ENCODE data around the gene LRPPRC.

Gene LRPPRC

DNA sequence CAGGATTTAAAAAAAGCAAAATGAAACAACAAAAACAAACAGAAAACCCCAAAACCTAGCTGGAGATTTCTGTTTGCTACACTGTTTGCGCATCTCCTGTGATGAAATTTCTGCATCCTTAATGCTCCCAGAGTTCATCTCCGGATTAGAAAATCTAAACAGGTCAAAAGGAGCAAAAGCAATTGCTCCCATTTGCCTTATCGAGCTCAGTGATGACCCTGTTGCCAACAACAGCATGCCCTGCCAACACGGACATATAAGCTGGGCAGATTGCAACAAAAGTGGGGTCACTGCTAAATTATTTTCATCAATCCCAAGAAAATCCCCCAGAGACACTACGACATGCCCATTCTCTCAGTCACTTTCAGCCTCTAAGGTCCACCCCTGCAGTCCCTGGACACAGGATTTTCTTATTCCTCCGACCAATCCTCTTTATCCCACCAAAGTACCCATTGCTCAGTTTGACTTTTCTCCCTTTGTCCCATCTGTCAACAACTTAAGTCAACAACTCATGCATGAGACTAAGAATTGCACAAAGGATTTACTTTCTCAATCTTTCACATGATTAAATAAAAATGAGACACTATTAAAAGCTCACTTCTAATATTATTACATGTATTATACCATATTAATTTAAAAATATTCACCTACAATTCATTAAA lies 89.2 kb downstream of the LRPPRC start:
- no peak for DNase-seq (ENCODE audit: low read depth)

GRCh38 chr2:43905871-43906270 lies 89.9 kb downstream of the LRPPRC start:
- no peak for DNase-seq (ENCODE audit: low read depth)

- DNase-seq (ENCODE audit: low read depth): no peak
Measured at GRCh38 chr2:43905371-43905803, 90.4 kb downstream of the LRPPRC start.

GRCh38 chr2:43899589-43899988 lies 96.2 kb downstream of the LRPPRC start:
- no peak for DNase-seq (ENCODE audit: low read depth)

DNA sequence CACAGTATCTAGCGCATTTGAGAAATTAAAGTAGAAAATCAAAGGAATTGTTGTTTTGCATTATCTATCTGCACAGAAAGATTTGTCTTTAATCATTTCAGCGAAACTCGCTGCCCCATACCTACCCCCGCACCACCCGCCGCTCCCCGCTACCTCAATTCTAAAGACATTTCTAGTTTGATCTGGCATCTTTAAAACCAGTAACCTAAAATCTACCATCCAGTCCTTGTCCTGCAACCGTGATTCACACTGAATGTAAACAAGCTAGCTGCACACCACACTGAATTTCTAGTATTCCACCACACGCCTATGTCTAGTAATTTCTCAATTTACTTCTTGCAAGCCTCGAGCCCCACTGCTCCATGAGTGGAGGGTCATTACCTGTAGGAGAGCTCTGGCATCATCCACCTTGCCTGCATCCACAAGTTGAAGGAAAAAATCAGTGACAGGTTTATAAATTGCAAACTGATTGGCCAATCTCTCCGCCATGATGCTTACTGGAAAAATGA lies 96.9 kb downstream of the LRPPRC start:
- no peak for DNase-seq (ENCODE audit: low read depth)

GRCh38 chr2:43898134-43898837 lies 97.5 kb downstream of the LRPPRC start:
- DNase-seq (ENCODE audit: low read depth): peak; percentile 14

DNA sequence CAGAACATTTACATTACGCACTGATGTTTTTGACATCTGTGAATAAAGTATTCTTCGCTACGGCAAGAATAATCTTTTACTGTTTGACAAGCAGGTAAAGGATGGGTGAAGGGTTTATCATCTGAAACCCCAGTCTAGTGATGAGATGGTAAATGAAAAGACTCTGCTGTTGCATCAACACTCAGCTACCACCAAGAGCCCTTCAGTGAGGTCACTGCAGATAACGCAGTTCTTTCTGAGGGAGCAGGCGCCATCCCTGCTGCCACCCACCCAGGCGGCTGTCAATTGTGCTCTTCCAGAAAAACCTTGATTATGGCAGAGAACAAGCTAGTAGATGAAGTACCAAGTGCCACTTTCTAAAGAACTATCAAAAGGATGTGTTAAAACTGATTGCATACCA lies 98.3 kb downstream of the LRPPRC start:
- DNase-seq (ENCODE audit: low read depth): no peak

DNA sequence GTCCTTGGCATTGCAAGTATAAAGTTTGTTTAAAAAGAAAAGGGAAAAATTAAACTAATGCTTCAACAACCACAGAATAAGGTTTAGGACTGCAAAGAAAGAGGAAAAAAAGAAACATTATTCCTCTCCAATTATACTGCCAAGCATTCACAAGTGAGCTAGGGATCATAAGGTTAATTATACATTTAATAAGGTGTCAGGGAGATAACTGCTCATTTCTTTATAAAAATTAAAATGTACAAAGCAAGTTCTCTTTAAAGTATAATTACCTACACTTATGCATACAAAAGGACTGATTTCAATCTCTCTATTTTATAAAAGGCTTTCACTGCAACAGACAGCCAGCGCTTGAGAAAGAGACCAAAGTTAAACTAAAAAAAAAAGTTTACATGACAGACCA lies 98.9 kb downstream of the LRPPRC start:
- DNase-seq (ENCODE audit: low read depth): no peak

- no peak for DNase-seq (ENCODE audit: low read depth)
Measured at GRCh38 chr2:43894743-43895142, 101.0 kb downstream of the LRPPRC start.

DNA sequence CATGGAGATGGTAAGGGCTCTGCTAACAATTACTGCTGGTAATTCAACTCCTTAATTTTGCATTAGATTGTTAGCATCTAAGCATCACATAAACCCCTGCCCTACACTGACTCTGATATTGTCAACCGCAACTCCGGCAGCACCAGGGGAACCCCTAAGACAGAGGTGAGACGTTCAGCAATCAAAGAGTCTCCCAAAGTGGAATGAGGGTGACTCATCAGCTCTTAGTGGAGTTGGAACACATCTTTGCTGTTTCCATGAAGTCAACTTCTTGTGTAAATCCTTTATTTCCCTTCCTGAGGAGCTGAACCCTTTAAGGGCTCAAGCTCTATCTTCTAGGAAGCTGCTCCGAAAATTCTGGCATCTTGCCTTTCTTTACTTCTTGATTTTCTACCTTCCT lies 104.9 kb downstream of the LRPPRC start:
- peak; percentile 21 for DNase-seq (ENCODE audit: low read depth)

DNA sequence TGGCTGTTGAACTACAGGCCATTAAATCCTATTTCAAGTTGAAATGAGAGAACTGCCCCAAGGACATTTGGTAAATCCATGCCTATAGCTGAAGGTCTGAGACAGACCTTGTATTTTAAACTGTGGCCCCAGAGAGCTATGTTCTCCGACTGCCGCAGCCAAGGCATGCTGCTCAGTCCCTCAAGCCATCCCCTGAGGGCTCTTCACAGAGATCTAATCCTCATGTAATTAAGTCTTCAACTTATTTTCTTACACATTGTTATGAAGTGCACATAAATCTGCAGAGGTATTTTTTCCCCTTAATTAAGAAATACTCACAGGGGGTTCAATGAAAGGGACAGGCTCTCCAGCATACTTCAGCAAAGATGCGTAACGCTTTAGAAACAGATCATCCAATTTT lies 106.4 kb downstream of the LRPPRC start:
- no peak for DNase-seq (ENCODE audit: low read depth)

- DNase-seq (ENCODE audit: low read depth): no peak
Measured at GRCh38 chr2:43887176-43887575, 108.6 kb downstream of the LRPPRC start.

- no peak for DNase-seq (ENCODE audit: low read depth)
Measured at GRCh38 chr2:43885132-43885632, 110.6 kb downstream of the LRPPRC start.

DNA sequence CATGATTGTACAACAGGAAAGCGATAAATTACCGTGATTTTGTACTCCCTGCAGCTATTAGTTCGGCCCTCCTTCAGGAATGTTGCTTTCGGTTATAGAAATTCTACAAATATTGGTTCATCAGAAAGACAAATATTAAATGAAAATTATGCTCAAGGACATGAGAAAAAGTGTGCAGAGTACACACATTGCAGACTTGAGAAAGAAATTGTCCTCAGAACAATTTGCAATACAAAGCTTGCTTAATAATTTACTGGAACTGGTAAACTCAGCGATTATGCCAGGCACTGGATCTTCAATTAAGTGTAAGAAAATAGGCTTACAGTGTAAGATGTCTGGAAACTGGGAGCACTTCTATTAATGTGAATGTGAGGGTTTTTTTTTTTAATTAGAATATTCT lies 111.1 kb downstream of the LRPPRC start:
- no peak for DNase-seq (ENCODE audit: low read depth)

- DNase-seq (ENCODE audit: low read depth): no peak
Measured at GRCh38 chr2:43882312-43882711, 113.5 kb downstream of the LRPPRC start.

GRCh38 chr2:43880952-43881351 lies 114.8 kb downstream of the LRPPRC start:
- DNase-seq (ENCODE audit: low read depth): no peak

- DNase-seq (ENCODE audit: low read depth): no peak
Measured at GRCh38 chr2:43880471-43880870, 115.3 kb downstream of the LRPPRC start.

DNA sequence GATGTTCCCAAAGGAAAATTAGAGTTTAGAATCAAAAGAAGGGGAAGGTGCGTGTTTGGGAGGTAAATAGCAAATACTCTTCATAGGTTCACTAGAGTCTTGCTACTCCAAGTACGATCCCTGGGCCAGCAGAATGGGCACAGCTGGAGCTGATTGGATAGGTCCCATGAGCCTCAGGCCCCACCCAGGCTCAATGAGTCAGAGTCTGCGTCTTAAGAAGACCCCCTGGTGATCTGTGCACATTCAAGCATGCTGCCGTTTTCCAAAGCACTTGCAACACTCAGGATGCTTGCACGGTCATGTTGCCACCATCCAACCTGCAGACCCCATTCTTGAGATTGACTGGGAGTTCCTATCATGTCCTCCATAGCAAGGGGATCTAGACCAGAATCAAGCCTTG lies 116.5 kb downstream of the LRPPRC start:
- DNase-seq (ENCODE audit: low read depth): peak; percentile 30

DNA sequence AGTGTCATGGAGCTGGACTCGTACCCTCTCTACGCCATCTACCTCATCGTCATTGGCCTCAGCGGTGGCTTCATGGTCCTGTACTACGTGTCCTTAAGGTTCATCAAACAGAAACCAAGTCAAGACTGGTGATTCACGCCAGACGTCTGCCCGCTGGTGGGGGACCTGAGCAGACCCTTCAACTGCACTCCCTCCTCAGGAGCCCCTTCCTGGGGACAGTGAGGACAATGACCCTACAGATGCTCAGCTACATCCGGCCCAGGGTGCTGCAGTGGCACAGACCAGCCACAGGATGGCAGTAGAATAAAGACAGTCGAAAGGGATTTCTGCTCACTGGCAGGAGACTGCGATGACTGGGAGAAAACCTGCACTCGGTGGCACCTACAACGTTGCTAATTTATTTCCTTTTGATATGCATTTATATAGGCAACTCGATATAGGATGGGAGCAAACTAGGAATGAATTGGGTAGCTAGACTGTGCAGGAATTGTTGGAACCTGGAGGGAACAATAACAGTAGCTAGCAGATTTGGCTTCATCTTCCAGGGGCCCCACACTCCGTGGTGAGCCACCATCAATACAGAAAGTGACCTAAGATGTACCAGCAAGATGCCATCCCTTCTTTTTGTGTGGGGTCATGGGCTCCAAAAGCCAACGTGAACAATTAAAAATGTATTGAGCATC lies 117.9 kb downstream of the LRPPRC start:
- peak; percentile 71 for DNase-seq (ENCODE audit: low read depth)

- no peak for DNase-seq (ENCODE audit: low read depth)
Measured at GRCh38 chr2:43874776-43875451, 120.9 kb downstream of the LRPPRC start.

GRCh38 chr2:43872151-43872550 lies 123.6 kb downstream of the LRPPRC start:
- DNase-seq (ENCODE audit: low read depth): no peak

- no peak for DNase-seq (ENCODE audit: low read depth)
Measured at GRCh38 chr2:43855292-43855691, 140.5 kb downstream of the LRPPRC start.

Data from ELR (cell line).